Thyroid gland (tissue), 4 donors: ENCODE data around the gene FOXR1.

ENCODE experiments used
- POLR2A ChIP-seq, 2 donors: fragments of 450-650 bp; IDR thresholded peaks; one replicate each; pipeline ENCODE4 v1.6.1; 2017; ENCODE audit warnings: antibody characterized with exemption in 2 of 2, mild to moderate bottlenecking in 2 of 2, moderate library complexity in 1 of 2
- TF ChIP-seq, protein P1 (sequence below), 6 experiments: fragments of 200-600 bp in 3 of 6; fragments of 450-650 bp in 3 of 6; sonication (generic) in 3 of 6; IDR thresholded peaks; one replicate each; pipeline ENCODE4 v1.5.1; 2016 to 2019; ENCODE audit warnings: antibody characterized with exemption in 6 of 6, mild to moderate bottlenecking in 2 of 6, inconsistent platforms in 1 of 6, moderate library complexity in 1 of 6

DNA sequence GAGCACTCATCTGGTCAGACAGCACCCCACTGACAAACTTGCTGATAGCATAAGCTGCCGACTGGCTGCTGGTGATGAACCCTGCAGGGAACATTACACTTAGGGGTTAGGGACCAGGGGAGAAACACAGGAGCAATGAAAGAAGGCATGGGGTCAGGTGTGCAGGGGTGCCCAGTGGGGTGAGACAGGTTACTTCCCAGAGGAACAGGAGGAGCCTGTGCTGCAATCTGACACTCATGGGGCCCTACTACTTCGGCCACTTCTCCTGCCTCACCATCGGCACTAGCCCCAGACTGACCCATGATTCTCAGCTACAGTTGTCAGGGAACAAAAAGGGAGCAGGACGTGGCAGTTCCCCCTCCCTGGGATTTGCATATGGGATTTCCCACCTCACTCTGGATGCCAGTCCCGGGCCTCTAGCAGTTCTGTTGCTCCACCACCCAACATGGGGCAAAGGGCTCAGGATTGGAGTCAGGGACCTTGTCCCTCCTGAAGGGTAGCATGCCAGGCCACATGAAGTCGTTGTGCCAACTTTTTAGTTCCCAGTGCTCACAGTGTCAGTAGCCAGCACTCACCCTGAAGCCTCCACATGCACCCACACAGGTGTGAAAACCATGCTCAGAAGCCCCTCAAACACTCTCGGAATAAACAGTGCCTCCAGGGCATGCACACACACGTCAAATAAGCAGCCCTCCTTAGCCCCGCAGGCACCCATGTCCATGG lies 56.9 kb downstream of the FOXR1 start:
- TF ChIP-seq, protein P1, sequence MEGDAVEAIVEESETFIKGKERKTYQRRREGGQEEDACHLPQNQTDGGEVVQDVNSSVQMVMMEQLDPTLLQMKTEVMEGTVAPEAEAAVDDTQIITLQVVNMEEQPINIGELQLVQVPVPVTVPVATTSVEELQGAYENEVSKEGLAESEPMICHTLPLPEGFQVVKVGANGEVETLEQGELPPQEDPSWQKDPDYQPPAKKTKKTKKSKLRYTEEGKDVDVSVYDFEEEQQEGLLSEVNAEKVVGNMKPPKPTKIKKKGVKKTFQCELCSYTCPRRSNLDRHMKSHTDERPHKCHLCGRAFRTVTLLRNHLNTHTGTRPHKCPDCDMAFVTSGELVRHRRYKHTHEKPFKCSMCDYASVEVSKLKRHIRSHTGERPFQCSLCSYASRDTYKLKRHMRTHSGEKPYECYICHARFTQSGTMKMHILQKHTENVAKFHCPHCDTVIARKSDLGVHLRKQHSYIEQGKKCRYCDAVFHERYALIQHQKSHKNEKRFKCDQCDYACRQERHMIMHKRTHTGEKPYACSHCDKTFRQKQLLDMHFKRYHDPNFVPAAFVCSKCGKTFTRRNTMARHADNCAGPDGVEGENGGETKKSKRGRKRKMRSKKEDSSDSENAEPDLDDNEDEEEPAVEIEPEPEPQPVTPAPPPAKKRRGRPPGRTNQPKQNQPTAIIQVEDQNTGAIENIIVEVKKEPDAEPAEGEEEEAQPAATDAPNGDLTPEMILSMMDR (IDR thresholded peaks at IDR 0.05): no peak
- TF ChIP-seq POLR2A (IDR thresholded peaks at IDR 0.05): no peak
